HG03103 (cell line): ENCODE results near the gene CFAP92.

Source experiments
- ATAC-seq: cut with Tn5 transposase; IDR thresholded peaks from one replicate; pipeline ENCODE4 v1.9.1; 2021; ENCODE audit warnings: low read depth; ENCODE audit not compliant: unreplicated experiment

CFAP92 gene

DNA sequence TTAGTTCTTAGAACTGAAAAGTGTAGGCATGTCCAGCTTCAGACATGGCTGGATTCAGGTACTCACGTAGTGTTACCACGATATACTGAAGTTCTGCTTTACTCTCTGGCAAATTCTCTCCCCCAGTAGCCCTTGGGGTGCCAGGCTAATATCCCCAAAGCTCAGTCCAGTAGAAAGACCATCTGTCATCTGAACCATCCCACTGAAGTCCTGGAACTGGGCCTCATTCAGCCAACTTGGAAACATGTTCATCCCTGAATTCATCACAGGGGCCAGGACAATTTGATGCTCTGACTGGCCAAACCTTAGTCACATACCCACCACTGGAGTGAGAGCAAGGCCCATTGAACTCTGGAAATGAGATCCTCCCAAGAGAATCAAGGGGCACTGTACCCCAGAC lies 15.4 kb upstream of the CFAP92 start:
- no peak for ATAC-seq

DNA sequence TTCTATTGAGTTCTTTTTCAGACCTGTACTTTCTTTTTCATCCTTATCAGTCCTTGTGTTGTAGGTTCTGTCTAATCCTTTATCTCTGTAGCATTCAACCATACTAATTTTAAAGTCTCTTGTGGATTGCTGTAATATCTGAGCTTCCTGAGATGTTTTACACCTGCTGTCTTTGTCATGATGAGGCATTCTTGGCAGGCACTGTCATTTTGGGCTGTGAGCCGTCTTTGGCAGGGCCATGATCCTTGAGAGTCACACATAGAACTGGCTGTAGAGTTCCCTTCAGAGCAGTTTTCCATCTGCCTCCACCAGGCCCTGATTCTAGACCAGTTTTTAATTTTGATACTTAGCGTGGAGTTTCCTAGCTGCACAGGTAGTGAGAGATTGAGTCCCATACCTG lies 13.9 kb upstream of the CFAP92 start:
- no peak for ATAC-seq

DNA sequence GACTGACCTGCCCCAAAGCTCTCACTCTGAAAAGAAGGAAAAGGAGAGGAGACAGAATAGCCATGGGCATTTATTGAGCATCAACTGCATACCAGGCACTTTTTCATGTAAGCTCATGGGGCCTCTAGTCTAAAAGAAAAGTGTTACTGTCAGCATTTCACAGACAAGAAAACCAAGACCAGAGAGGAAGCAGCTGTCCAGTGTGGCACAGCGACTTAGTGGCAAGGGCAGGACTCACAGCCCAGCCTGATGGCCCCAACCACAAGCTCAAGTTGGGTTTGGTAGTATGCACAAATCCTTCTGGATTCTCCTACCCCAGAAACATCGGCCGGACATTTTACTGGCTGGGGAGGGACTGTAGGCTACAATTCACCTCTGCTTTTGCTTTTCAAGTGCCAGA lies 13.0 kb upstream of the CFAP92 start:
- no peak for ATAC-seq

DNA sequence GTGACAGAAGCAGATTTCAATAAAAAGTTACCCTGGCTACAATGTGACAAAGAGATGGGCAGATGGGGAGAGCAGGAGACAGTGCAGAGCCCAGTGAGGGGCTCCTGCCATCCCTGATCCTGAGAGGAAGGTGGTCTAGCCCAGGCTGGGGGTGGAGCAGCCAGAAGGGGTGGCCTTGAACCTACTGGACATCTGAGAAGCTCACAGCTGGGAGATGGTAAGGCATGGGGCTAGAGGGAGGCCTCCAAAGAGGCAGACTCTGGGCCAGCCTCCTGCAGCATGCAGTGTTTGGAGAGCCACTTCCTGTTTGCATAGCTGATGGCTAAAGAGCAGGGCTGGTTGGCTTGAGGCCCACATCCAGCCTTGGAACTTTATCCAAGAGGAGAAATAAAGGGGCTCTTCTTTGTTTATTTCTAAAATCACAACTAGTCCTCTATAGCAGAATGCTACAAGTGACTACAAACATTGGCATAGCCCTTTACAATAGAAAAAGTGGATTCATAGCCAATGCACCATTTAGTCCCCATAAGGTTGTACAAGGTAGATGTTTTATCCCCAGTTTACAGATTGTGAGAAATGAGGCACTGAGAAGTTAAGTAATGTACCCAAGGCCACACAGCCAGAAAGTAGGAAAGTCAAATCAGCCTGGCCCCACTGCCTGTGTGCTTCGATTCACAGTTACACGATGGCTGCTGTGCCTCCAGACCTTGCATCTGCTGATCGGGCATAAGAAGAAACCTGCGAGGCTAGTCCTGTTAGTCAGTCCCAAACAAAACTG lies 11.8 kb upstream of the CFAP92 start:
- no peak for ATAC-seq

DNA sequence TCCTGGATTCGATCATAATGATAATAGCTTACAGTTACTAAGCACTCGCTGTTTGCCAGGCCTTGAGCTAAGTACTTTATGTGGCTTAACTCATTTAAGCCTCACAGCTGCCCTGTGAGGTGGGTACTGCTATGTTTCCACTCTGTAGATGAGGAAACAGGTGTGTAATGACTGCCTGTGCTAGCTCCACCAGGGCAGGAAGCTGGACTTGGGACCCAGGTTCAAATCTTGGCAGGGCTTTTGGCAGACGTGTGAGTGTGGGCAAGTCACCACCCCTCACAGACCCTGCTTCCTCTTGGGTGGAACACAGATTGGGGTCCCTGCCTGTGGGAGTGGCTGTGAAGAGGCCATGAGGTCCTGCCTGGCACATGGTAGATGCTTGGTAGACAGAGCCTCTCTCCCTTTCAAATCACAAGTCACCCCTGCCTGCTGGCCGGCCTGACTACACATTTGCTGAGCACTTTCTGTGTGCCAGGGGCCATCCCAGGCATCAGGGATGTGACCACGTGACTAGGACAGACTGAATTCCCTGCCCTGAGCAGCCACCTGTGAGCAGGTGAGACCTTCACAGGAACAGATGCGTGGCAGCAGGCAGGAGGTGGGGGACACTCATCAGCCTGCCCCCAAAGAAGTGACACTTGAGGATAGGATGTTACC lies 10.9 kb upstream of the CFAP92 start:
- ATAC-seq, result no peak

DNA sequence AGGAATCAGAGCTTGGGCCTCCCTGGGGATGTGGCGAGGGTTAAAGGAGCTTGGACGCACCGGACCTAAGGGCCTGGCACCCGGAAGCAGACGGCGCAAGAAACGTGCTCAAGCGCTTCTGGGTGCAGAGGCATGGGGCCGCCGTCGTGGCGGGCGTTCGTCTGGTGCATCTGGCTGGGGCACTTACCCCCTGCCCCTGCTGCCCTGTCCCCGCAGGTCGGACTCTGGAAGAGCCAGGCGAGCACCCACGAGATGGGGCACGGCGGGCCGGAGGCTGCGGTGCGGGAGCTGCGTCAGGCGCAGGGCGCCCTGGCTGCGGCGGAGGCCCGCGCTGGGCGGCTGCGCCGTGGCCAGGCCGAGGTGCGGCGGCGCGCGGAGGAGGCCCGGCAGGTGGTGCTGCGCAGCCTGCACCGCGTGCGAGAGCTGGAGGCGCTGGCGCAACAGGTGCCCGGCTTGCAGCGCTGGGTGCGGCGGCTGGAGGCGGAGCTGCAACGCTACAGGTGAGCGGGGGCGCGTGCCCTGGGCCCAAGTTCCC lies 9.8 kb upstream of the CFAP92 start:
- no peak for ATAC-seq

DNA sequence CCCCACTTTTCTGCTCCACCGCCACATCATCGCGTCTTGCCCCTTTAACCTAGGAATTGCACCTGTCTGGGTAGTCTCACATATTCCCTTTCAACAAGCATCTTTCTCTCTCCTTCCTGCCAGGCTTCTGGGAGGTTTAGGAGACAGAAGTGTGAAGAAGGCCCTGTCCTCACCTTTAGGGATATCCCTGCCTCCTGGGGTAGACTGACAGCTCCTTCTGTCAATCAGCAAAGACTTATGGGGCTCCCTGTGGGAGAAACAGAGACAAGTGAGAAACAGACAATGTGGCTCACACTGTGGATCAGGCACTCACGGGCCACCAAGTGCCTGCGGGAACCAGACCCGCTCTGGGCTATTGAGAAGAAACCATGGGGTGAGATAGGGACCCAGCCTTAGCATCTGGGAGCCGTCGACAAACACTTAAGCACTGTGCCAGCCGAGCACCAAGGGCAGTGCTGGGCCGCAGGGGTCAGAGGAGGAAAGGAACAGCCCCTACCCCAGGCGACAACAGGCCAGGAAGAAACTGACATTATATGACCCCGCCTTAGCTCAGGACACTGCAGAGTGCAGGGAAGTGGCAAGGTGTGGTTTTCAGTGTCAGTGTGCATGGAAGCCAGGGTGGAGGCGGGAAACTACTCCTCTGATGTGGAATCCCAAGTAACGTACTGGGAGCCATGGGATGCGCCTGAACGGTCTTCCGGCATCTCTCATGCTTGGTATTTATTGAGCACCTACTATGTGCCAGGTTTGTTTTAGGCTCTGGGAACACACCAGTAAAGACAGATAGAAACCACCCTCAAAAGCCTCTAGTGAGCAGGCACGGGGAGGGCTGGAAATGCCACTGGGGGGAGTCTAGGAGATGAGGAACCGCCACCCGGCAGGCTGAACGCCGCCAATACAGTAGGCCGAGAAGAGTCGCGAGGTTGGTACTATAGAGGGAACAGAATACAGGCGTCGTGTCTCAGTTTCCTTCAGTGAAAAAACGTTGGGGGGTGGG lies 9.0 kb upstream of the CFAP92 start:
- no peak for ATAC-seq

DNA sequence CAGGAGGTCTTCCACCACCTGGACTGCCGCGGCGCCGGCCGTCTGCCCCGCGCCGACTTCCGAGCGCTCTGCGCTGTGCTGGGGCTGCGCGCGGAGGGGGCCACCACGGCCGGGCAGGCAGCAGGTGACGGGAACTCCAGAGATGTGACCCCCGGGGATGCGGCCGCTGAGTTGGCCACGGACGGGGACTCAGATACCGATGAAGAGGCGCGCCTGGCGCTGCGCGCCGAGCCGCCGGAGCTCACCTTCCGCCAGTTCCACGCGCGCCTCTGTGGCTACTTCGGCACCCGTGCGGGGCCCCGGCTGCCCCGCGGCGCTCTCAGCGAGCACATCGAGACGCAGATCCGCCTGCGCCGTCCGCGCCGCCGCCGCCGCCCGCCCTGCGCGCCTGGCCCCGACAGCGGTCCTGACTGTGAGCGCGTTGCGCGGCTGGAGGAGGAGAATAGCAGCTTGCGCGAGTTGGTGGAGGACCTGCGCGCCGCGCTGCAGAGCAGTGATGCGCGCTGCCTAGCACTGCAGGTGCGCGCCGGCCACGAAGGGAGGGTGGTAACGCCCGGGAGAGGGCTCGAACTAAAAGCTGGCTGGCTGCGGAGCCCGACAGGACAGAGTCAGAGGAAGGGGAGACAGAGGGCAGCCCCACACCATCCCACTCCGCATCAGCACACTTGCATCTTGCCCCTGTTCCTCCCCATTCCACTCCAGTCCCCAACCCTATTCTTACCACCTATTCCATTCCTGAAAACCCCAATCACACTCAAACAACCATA lies 8.1 kb upstream of the CFAP92 start:
- no peak for ATAC-seq

DNA sequence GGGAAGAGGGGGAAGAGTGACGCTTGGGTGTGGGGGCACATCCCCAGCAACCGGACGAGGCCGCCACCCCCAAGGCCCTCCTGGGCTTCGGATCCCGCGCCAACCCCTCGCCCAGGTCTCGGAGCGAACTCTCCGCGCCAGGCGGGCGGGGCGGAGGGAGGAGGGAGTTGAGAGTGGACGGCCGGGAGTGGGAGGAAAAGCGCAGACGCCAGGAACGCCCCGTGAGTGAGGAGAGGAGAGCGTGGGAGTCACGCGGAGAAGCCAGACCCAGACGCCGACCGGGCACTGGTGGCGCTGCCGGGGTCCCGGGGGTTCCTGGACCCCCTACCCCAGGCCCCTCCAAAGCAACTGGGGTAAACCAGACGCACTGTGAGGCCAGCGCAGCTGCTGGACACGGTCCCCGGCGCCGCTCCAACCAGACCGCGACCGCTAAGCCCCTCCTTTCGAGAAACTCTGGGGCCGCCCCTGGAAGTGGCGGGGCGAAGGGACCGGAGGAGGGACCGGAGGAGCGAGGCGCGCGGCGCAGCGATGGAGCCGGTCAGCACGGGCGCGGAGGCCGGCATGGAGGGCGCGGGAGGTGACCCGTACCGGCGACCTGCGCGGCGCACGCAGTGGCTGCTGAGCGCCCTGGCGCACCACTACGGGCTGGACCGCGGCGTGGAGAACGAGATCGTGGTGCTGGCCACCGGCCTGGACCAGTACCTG lies 7.4 kb upstream of the CFAP92 start, which contains the start of gene EFCC1:
TSS of gene EFCC1 (plus strand) at position 204 of the 705 bp plus-strand sequence. CDS start at position 529, 325 bp downstream.
- ATAC-seq, result no peak

DNA sequence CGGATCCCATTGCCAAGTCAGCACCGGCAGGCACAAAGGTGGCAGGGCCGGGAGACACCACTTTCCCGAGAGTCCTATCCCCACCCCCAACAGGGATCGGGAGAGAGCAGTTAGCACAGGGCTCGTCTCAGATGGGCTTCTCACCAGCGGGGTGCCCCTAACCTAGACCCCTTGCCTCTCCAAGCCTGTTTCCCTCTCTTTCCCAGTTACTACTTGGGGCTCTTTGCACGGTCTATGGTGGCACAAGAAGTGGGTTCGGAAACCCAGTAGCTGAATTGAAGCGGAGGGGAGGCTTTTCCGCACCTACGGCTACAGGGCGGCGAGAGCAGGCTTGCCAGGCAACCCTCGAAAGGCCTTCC lies 6.8 kb upstream of the CFAP92 start:
- ATAC-seq, result no peak

DNA sequence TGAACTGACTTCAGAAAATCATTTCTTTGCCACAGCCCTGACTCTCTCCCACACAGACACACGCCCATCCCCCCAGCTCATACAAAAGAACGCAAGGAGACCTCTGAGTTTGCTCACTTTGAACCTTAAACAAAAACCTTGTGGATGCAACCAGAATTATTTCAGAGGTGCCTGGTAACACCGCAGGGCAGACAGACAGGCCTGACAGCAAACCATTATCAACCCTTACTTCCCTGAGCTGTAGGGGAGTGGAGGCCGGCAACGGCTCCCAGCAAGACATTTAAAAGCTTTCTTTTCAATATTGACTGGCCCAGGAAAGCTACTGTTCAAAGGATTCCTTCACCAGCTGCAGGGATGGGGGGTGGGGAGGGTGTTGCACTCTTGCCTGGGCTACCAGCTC lies 5.2 kb upstream of the CFAP92 start:
- ATAC-seq, result no peak

DNA sequence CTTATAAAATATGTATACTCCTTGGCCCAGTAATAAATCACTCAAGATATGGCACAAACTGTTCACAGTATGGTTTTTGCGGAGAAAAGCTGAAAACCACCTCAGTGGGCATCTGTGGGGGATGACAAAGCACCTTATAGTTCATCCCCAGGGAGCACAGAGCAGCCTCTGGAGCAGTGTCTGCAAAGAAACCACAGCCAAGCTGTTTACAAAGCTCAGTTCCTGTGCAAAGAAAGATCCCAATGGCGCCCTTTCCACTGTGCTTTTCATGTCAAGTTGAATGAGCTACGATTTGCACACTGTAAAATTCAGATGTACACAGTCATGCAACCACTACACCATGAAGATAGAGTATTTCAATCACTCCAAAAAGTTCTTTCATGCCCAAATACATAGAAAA lies 4.7 kb upstream of the CFAP92 start:
- no peak for ATAC-seq

DNA sequence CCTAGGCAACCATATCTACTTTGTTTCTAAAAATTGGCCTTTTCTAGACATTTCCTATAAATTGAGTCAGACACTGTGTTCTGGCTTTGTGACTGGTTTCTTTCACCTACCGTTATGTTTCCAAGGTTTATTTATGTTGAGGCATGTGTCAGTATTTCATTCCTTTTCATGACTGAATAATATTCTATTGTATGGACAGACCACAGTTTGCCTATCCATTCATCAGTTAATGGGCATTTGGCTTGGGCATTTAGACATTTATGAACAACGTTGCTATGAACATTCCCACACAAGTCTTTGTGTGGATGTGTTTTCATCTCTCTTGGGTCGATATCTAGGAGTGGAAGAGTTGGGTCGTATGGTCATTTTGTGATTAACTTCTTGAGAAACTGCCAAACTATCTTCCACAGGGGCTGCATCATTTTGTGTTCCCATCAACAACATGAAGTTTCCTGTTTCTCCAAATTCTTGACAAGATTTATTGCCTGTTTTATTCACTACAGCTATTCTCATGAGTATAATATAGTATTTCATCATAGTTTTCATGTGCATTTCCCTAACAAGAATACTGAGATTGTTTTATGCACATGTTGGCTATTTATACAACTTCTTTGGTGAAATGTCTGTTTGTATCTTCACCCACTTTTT lies 3.7 kb upstream of the CFAP92 start:
- ATAC-seq, result no peak

DNA sequence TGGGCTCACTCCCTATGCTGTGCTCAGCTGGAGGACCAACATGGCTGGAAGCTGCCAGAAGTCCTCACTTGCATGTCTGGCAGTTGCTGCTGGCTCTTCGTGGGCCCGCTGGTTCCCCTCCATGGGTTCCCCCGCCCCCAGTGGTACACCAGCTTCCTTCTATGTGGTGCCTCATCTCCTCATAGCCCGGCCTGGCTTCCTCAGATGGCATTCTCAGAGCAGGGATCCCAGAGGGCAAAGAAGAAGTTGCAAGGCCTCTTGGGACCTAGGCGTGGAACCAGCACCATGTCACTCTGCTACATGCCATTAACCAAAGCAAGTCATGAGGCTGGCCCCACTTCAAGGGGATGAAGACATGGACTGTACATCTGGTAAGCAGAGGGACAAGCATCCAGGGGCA lies 2.9 kb upstream of the CFAP92 start:
- no peak for ATAC-seq

DNA sequence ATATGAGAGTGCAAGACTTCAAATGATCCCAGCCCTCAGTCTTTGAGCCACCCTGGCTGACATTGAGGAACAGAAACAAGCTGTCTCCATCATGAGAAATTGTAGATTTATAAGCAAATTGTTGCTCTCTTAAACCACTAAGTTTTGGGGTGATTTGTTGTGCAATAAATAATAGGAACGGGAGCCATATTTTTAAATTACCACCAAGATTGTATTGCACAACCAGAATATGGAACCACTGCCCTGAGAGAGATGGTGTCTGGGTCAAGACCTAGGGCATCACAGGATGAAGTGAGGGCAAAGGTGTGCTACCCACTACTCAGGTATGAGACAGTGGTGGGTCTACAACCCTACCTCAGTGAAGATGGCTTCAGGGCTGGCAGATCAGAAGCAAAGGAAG lies 2.3 kb upstream of the CFAP92 start:
- ATAC-seq, result no peak

DNA sequence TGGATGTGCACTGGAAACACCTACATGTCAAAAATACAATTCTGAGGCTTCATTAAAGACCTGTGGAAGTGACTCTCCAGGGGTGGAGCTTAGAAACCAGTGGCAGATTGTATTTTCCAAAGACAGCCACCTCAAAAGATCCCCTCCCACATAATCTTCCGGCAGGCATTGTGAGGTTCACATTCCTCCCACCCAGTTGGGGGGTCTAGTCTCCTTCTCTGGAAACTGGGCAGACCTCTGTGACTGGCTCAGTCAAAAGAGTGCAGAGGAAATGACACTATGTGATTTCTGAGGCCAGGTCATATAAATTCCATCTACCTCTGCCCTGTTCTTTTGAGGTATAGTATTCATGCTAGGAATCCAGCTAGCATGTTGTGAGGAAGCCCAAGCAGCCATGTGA lies 1.9 kb upstream of the CFAP92 start:
- no peak for ATAC-seq

DNA sequence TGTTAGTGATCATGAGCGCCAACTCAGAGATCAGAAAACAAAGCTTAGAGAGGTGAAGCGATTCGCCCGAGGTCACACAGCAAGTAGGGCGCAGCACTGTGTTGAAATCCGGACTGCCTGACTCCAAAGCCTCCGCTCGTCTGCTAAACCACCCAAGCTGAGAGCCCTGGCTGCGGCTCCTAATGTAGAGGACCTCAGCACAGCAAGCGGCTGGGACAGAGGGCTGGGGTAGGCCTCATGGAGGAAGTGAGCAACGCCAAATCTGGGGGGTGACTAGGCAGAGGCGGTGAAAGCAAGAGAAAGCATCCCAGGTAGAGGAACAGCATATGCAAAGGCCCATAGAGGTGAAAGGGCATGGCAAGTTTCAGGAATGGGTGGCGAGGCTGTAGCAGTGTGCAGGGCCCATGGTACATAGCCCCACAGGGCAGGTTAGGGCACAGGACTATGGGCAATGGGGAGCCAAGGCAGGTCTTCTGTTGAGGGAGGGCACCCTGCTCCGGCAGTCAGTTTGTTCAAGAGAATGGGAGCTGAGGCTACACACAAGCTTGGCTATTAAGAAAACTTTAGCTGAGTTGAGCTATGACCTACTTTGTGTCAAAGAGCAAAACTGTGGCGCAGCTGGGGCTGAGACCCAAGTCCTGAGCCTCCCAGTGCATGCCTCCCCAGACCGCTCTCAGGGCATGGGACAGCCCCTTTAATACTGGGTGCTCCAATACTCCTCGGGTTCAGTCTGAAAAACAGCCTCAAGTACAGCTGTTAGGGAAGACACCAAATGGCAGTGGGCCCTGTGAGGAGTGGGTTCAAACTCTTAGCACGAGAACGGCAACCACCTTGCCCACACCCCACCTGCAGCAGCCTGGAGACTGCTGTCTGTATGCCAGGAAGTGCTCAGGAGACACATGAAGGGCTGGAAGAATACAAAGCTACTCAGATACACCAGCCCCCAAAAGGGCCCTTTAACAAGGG lies 988 bp upstream of the CFAP92 start:
- no peak for ATAC-seq

DNA sequence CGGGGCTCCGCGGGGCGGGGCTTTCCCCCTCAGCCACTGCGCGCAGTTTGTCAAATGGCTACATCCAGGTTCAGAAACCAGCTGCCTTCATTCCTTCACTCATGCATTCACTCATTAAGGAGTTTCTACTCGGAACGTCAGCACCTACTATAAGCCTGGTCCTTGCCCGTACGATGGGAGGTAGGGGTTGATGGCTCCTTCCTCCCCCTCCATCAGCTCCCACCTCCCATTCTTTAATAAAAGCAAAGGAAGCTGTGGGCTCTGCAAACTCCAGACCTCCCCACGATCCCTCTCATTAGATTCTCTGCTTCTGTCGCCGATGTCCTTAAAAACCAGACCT lies 267 bp upstream of the CFAP92 start:
- ATAC-seq, result no peak
